ENCODE measurements around the gene ZNF207. TPM values are rescaled to one million over a fixed set of nuclear protein-coding genes. Genes with fewer than 3 reads are reported as not detected.
"Not testable (repeated sequence)": the region's sequence is repeated elsewhere in the genome, so short reads cannot be mapped to it uniquely, and the experiment has no call there.

The ZNF207 gene
- 295 and 300 TPM in 2 replicates for total RNA-seq

GRCh38 chr17:32349854-32350665 is at the start of gene ZNF207:
TSS of gene ZNF207 (plus strand) at chr17:32350157. CDS start at chr17:32350286, 129 bp downstream.
- intact Hi-C loops (cut with micrococcal nuclease): loop anchor here (1.0 kb wide), 2 partner anchors 9 to 94 kb away; partner anchors contain the start of gene PSMD11

GRCh38 chr17:32302037-32302436 is 47.9 kb upstream of the ZNF207 start:
- intact Hi-C loops (cut with micrococcal nuclease): no loop called here

GRCh38 chr17:32302860-32303649 is 46.9 kb upstream of the ZNF207 start:
- intact Hi-C loops (cut with micrococcal nuclease): no loop called here

- intact Hi-C loops (cut with micrococcal nuclease): no loop called here
These were observed 46.1 kb upstream of the ZNF207 start for GRCh38 chr17:32303781-32304288.

GRCh38 chr17:32305049-32305448 is 44.9 kb upstream of the ZNF207 start:
- intact Hi-C loops (cut with micrococcal nuclease): no loop called here

- intact Hi-C loops (cut with micrococcal nuclease): no loop called here
These were observed 42.3 kb upstream of the ZNF207 start for GRCh38 chr17:32307658-32308057.

GRCh38 chr17:32311028-32311536 is 38.9 kb upstream of the ZNF207 start:
- intact Hi-C loops (cut with micrococcal nuclease): no loop called here

GRCh38 chr17:32314636-32315035 is 35.3 kb upstream of the ZNF207 start:
- intact Hi-C loops (cut with micrococcal nuclease): no loop called here

- intact Hi-C loops (cut with micrococcal nuclease): no loop called here
These were observed 34.8 kb upstream of the ZNF207 start for GRCh38 chr17:32315171-32315570.

- intact Hi-C loops (cut with micrococcal nuclease): not testable (repeated sequence)
These were observed 33.3 kb upstream of the ZNF207 start for GRCh38 chr17:32316653-32317052.

GRCh38 chr17:32317353-32317752 is 32.6 kb upstream of the ZNF207 start:
- intact Hi-C loops (cut with micrococcal nuclease): no loop called here

GRCh38 chr17:32318071-32318470 is 31.9 kb upstream of the ZNF207 start:
- intact Hi-C loops (cut with micrococcal nuclease): no loop called here

GRCh38 chr17:32319548-32319905 is 30.4 kb upstream of the ZNF207 start:
- intact Hi-C loops (cut with micrococcal nuclease): loop anchor here (1.0 kb wide), 1 partner anchor 66 kb away; no protein-coding TSS in a partner anchor

GRCh38 chr17:32320080-32320479 is 29.9 kb upstream of the ZNF207 start:
- intact Hi-C loops (cut with micrococcal nuclease): not testable (repeated sequence)

- intact Hi-C loops (cut with micrococcal nuclease): no loop called here
These were observed 29.1 kb upstream of the ZNF207 start for GRCh38 chr17:32320847-32321246.

- intact Hi-C loops (cut with micrococcal nuclease): no loop called here
These were observed 26.9 kb upstream of the ZNF207 start for GRCh38 chr17:32323046-32323445.

GRCh38 chr17:32323811-32324491 is 26.0 kb upstream of the ZNF207 start:
- intact Hi-C loops (cut with micrococcal nuclease): no loop called here

- intact Hi-C loops (cut with micrococcal nuclease): no loop called here
These were observed 22.0 kb upstream of the ZNF207 start for GRCh38 chr17:32327911-32328310.

GRCh38 chr17:32330147-32330546 is 19.8 kb upstream of the ZNF207 start:
- intact Hi-C loops (cut with micrococcal nuclease): no loop called here

GRCh38 chr17:32331243-32332040 is 18.5 kb upstream of the ZNF207 start:
- intact Hi-C loops (cut with micrococcal nuclease): no loop called here

- intact Hi-C loops (cut with micrococcal nuclease): no loop called here
These were observed 16.8 kb upstream of the ZNF207 start for GRCh38 chr17:32333187-32333586.

Measured in T-helper 2 cell treated with Interferon-gamma antibody and Interleukin-4, amounts not matched to agents 100 ng/mL and 5 ng/mL, for 36 hours (primary cell).